C4-2B (cell line): ENCODE results near the gene MIB2.
A peak's percentile ranks its signal among the peaks of the same experiment; 100 is the strongest.

Experiments
- H3K27ac ChIP-seq: fragments of 450-650 bp; 2 replicates; pipeline ENCODE4 v1.5.1; 2017
- ZFX ChIP-seq: fragments of 450-650 bp; IDR thresholded peaks from 2 replicates; pipeline ENCODE4 v1.6.1; 2017
- TF ChIP-seq, protein P1 (sequence below): fragments of 450-650 bp; conservative IDR thresholded peaks from 2 replicates; pipeline ENCODE4 v1.5.1; 2017; ENCODE audit warnings: mild to moderate bottlenecking

MIB2 gene

GRCh38 chr1:1596493-1597274 is 18.6 kb upstream of the MIB2 start:
- no peak overlapping the region for H3K27ac ChIP-seq
- TF ChIP-seq ZFX, result no peak
- TF ChIP-seq, protein P1, sequence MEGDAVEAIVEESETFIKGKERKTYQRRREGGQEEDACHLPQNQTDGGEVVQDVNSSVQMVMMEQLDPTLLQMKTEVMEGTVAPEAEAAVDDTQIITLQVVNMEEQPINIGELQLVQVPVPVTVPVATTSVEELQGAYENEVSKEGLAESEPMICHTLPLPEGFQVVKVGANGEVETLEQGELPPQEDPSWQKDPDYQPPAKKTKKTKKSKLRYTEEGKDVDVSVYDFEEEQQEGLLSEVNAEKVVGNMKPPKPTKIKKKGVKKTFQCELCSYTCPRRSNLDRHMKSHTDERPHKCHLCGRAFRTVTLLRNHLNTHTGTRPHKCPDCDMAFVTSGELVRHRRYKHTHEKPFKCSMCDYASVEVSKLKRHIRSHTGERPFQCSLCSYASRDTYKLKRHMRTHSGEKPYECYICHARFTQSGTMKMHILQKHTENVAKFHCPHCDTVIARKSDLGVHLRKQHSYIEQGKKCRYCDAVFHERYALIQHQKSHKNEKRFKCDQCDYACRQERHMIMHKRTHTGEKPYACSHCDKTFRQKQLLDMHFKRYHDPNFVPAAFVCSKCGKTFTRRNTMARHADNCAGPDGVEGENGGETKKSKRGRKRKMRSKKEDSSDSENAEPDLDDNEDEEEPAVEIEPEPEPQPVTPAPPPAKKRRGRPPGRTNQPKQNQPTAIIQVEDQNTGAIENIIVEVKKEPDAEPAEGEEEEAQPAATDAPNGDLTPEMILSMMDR, result no peak

GRCh38 chr1:1597275-1597930 is 17.9 kb upstream of the MIB2 start:
- no peak overlapping the region for H3K27ac ChIP-seq
- no peak for TF ChIP-seq ZFX
- TF ChIP-seq, protein P1, result no peak; the same call in 1 of the 2 replicates

- TF ChIP-seq, protein P1, result no peak
- TF ChIP-seq ZFX, result no peak
- H3K27ac ChIP-seq, result no peak overlapping the region
These were observed 17.1 kb upstream of the MIB2 start for GRCh38 chr1:1598051-1598719.

GRCh38 chr1:1598720-1599029 is 16.6 kb upstream of the MIB2 start:
- H3K27ac ChIP-seq, result no peak overlapping the region
- no peak for TF ChIP-seq ZFX
- TF ChIP-seq, protein P1, result no peak

- TF ChIP-seq, protein P1, result no peak
- TF ChIP-seq ZFX, result 0 out of 2 replicates have a peak, but pooled peaks have one; percentile 14
These were observed 16.0 kb upstream of the MIB2 start for GRCh38 chr1:1599030-1599934.

GRCh38 chr1:1599935-1600860 is 15.1 kb upstream of the MIB2 start, which contains the start of gene FNDC10:
TSS of gene FNDC10 (minus strand) at chr1:1600135. CDS start at chr1:1600015, 120 bp downstream.
- H3K27ac ChIP-seq, result peak within 1 kb of the TSS; percentile 46
- no peak for TF ChIP-seq ZFX
- TF ChIP-seq, protein P1, result no peak

More at GRCh38 chr1:1599030-1599934, 16.0 kb upstream of the MIB2 start:
- H3K27ac ChIP-seq, result peak overlapping the region; percentile 46
